ENCODE measurements around the gene WDR82.

Gene WDR82

GRCh38 chr3:52305926-52306325, 27.5 kb upstream of the WDR82 start:
- no peak for DNase-seq

GRCh38 chr3:52303811-52304210, 25.4 kb upstream of the WDR82 start:
- no peak for DNase-seq

GRCh38 chr3:52302426-52303145, 24.1 kb upstream of the WDR82 start:
- DNase-seq, result no peak

- no peak for DNase-seq
Measured at GRCh38 chr3:52299879-52300611, 21.6 kb upstream of the WDR82 start.

GRCh38 chr3:52299247-52299878, 20.9 kb upstream of the WDR82 start:
- DNase-seq, result no peak

- DNase-seq, result no peak
Measured at GRCh38 chr3:52298149-52299098, 20.0 kb upstream of the WDR82 start.

- DNase-seq, result no peak
Measured at GRCh38 chr3:52297242-52298148, 19.0 kb upstream of the WDR82 start.

GRCh38 chr3:52295671-52296208, 17.3 kb upstream of the WDR82 start:
- no peak for DNase-seq

- no peak for DNase-seq
Measured at GRCh38 chr3:52294320-52295150, 16.1 kb upstream of the WDR82 start.

- DNase-seq, result no peak
Measured at GRCh38 chr3:52293491-52294319, 15.3 kb upstream of the WDR82 start.

- DNase-seq, result no peak
Measured at GRCh38 chr3:52292247-52293065, 14.0 kb upstream of the WDR82 start.

- DNase-seq, result no peak
Measured at GRCh38 chr3:52291508-52292181, 13.2 kb upstream of the WDR82 start.

- DNase-seq, result no peak
Measured at GRCh38 chr3:52290596-52291507, 12.4 kb upstream of the WDR82 start.

- no peak for DNase-seq
Measured at GRCh38 chr3:52289747-52290595, 11.5 kb upstream of the WDR82 start.

GRCh38 chr3:52289338-52289746, 10.9 kb upstream of the WDR82 start:
- DNase-seq, result no peak

GRCh38 chr3:52288674-52289073, 10.2 kb upstream of the WDR82 start:
- no peak for DNase-seq
